HepG2 (cell line): ENCODE results near the gene PAPSS1.

ENCODE experiments used
- KDM5A ChIP-seq: fragments of 200-600 bp; sonication (generic); IDR thresholded peaks from 2 replicates; pipeline ENCODE4 v1.7.0; 2018; ENCODE audit warnings: antibody characterized with exemption, mild to moderate bottlenecking, low read length, borderline replicate concordance
- RARG ChIP-seq: sonication (generic); formaldehyde crosslinking; IDR thresholded peaks from 2 replicates; pipeline ENCODE4 v1.4.0; 2020; ENCODE audit warnings: low read depth, mild to moderate bottlenecking, missing genetic modification reagents
- SIN3B ChIP-seq: fragments of 150-350 bp; IDR thresholded peaks from 2 replicates; pipeline ENCODE4 v1.6.1; 2014; ENCODE audit warnings: low read length
- TAF1 ChIP-seq: sonication (generic); formaldehyde crosslinking; IDR thresholded peaks from 2 replicates; pipeline ENCODE4 v1.4.0; 2020; ENCODE audit warnings: missing genetic modification reagents

DNA sequence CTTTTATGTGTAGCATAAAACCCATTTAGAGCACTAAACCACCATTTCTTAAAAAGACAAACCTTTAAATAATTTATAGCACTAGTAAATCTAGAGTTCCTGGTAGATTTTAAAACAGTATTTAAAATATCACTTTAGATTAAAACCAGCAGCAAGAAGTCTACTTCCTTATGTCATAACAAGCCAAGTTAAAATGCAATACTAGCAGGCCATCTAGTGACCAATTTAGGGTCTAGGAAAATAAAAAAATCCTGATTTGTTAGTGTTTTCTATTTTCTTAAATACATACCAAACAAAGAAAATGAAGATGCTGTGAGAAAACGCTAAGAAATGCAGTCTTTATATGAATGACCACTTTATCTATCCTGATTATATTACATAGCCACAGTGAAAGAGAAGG lies 53.9 kb downstream of the PAPSS1 start:
- TF ChIP-seq TAF1 (no peak), RARG (no peak), KDM5A (no peak), SIN3B (no peak)
